GM06990 (cell line): ENCODE measurements around the gene RHOG.

Source experiments
- DNase-seq: peaks from one replicate; pipeline ENCODE4 v3.0.0-alpha.2; 2011; ENCODE audit not compliant: insufficient read length; ENCODE audit errors: extremely low read depth
- H3K27me3 ChIP-seq: replicated peaks from 2 replicates; pipeline ENCODE4 v1.6.0; 2011; ENCODE audit warnings: low read length; ENCODE audit not compliant: control insufficient read depth, insufficient read depth
- H3K36me3 ChIP-seq: 2 replicates; pipeline ENCODE4 v1.5.1; 2011; ENCODE audit warnings: low read length; ENCODE audit not compliant: control insufficient read depth, insufficient read depth
- H3K4me3 ChIP-seq: replicated peaks from 2 replicates; pipeline ENCODE4 v1.5.1; 2011; ENCODE audit warnings: low read depth, mild to moderate bottlenecking, control low read depth, low read length
- CTCF ChIP-seq: IDR thresholded peaks from 2 replicates; pipeline ENCODE4 v1.5.1; 2011; ENCODE audit warnings: low read length, control low read depth, mild to moderate bottlenecking, inconsistent platforms; ENCODE audit not compliant: insufficient read depth, poor library complexity, severe bottlenecking

Gene RHOG

GRCh38 chr11:3835751-3836150 lies 5.0 kb downstream of the RHOG start:
- peaks cover 16% of the 10 kb centered on the region for H3K36me3 ChIP-seq
- no peaks in the 10 kb centered on the region for H3K27me3 ChIP-seq
- H3K4me3 ChIP-seq: no peak overlapping the region
- TF ChIP-seq CTCF: no peak
- DNase-seq: no peak

- Histone ChIP-seq H3K4me3 (no peak overlapping the region), H3K27me3 (no peaks in the 10 kb centered on the region), H3K36me3 (peaks cover 18% of the 10 kb centered on the region)
- TF ChIP-seq CTCF: no peak
- no peak for DNase-seq
Observed at GRCh38 chr11:3834664-3835461, 5.9 kb downstream of the RHOG start.

- Histone ChIP-seq H3K4me3 (no peak overlapping the region), H3K36me3 (peaks cover 20% of the 10 kb centered on the region), H3K27me3 (no peaks in the 10 kb centered on the region)
- DNase-seq: no peak
- no peak for TF ChIP-seq CTCF
Observed at GRCh38 chr11:3834349-3834663, 6.5 kb downstream of the RHOG start.

GRCh38 chr11:3833449-3833848 lies 7.3 kb downstream of the RHOG start:
- Histone ChIP-seq H3K27me3 (no peaks in the 10 kb centered on the region), H3K4me3 (no peak overlapping the region), H3K36me3 (peaks cover 22% of the 10 kb centered on the region)
- no peak for TF ChIP-seq CTCF
- no peak for DNase-seq

GRCh38 chr11:3832816-3833215 lies 7.9 kb downstream of the RHOG start:
- H3K4me3 ChIP-seq: no peak overlapping the region
- no peaks in the 10 kb centered on the region for H3K27me3 ChIP-seq
- peaks cover 24% of the 10 kb centered on the region for H3K36me3 ChIP-seq
- DNase-seq: no peak
- no peak for TF ChIP-seq CTCF
